GM18858 (cell line): ENCODE data around the gene USP6.
"Not testable (repeated sequence)": the region's sequence is repeated elsewhere in the genome, so short reads cannot be mapped to it uniquely, and the experiment has no call there.

Experiments used
- ATAC-seq: cut with Tn5 transposase; IDR thresholded peaks from one replicate; pipeline ENCODE4 v1.9.1; 2021; ENCODE audit not compliant: unreplicated experiment

Gene USP6

GRCh38 chr17:5115673-5116651 lies at the start of gene USP6:
Gene USP6 (plus strand): TSS chr17:5116032. CDS start chr17:5130368, 14,336 bp downstream.
- no peak for ATAC-seq

GRCh38 chr17:5068236-5068635 lies 47.6 kb upstream of the USP6 start:
- no peak for ATAC-seq

- ATAC-seq, result no peak
Measured at GRCh38 chr17:5069724-5070123, 46.1 kb upstream of the USP6 start.

GRCh38 chr17:5075472-5075871 lies 40.4 kb upstream of the USP6 start:
- not testable (repeated sequence) for ATAC-seq

- not testable (repeated sequence) for ATAC-seq
Measured at GRCh38 chr17:5077275-5077674, 38.6 kb upstream of the USP6 start.

- no peak for ATAC-seq
Measured at GRCh38 chr17:5077781-5078105, 38.1 kb upstream of the USP6 start.

GRCh38 chr17:5078106-5079028 lies 37.5 kb upstream of the USP6 start, which contains the start of gene ZFP3:
Gene ZFP3 (plus strand): TSS chr17:5078467. CDS start chr17:5091505, 13,038 bp downstream.
- peak; percentile 69 for ATAC-seq

GRCh38 chr17:5080591-5080990 lies 35.2 kb upstream of the USP6 start:
- ATAC-seq, result no peak

GRCh38 chr17:5092218-5093010 lies 23.4 kb upstream of the USP6 start:
- ATAC-seq, result no peak

GRCh38 chr17:5096731-5097100 lies 19.1 kb upstream of the USP6 start:
- no peak for ATAC-seq

GRCh38 chr17:5097101-5097834 lies 18.6 kb upstream of the USP6 start:
- no peak for ATAC-seq

GRCh38 chr17:5099271-5099670 lies 16.6 kb upstream of the USP6 start:
- no peak for ATAC-seq

GRCh38 chr17:5100832-5101231 lies 15.0 kb upstream of the USP6 start:
- no peak for ATAC-seq

- ATAC-seq, result no peak
Measured at GRCh38 chr17:5110816-5111215, 5.0 kb upstream of the USP6 start.

GRCh38 chr17:5111402-5112204 lies 4.2 kb upstream of the USP6 start, which contains the start of gene ZNF232:
Gene ZNF232 (minus strand): TSS chr17:5111878. CDS start chr17:5111822, 56 bp downstream.
- peak; percentile 60 for ATAC-seq

GRCh38 chr17:5118219-5118618 lies 2.4 kb downstream of the USP6 start:
- ATAC-seq, result no peak

GRCh38 chr17:5120036-5120435 lies 4.2 kb downstream of the USP6 start:
- no peak for ATAC-seq

- ATAC-seq, result not testable (repeated sequence)
Measured at GRCh38 chr17:5120436-5121185, 4.8 kb downstream of the USP6 start.
